Keratinocyte (primary cell): ENCODE measurements around the gene TATDN2.

Experiments used
- EZH2 ChIP-seq: IDR thresholded peaks from one replicate; pipeline ENCODE4 v1.6.1; 2012; ENCODE audit warnings: inconsistent platforms, mild to moderate bottlenecking, low read length, moderate library complexity
- TF ChIP-seq, protein P1 (sequence below), 3 experiments: IDR thresholded peaks in 1 of 3; conservative IDR thresholded peaks in 1 of 3; optimal IDR thresholded peaks in 1 of 3; 2 replicates in 2 of 3; 3 replicates in 1 of 3; pipeline versions ENCODE3 to v1.5.1; 2011; ENCODE audit warnings: low read length in 3 of 3, mild to moderate bottlenecking in 3 of 3, moderate library complexity in 2 of 3, control low read depth in 1 of 3, inconsistent platforms in 1 of 3; ENCODE audit not compliant: insufficient read depth in 2 of 3; ENCODE audit errors: extremely low read depth in 1 of 3

DNA sequence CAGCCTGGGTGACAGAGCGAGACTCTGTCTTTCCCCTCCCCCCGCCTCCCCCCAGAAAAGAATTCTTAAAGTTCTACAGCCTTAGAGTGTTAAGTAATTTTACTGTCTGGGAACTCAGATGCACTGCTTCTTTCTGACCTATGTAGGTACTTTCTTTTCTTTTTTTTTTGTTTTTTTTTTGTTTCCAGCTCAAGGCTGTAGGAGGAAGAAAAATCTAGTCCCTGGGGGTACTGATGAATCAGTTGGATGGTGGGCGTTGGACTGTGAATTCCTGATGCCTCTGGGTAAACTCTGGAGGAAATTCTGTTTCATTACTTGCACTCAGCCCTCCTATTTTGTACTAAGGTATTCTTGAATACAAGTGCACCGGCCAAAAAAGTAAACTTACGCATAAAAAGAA lies 33.7 kb downstream of the TATDN2 start:
- no peak for TF ChIP-seq EZH2
- TF ChIP-seq, protein P1, sequence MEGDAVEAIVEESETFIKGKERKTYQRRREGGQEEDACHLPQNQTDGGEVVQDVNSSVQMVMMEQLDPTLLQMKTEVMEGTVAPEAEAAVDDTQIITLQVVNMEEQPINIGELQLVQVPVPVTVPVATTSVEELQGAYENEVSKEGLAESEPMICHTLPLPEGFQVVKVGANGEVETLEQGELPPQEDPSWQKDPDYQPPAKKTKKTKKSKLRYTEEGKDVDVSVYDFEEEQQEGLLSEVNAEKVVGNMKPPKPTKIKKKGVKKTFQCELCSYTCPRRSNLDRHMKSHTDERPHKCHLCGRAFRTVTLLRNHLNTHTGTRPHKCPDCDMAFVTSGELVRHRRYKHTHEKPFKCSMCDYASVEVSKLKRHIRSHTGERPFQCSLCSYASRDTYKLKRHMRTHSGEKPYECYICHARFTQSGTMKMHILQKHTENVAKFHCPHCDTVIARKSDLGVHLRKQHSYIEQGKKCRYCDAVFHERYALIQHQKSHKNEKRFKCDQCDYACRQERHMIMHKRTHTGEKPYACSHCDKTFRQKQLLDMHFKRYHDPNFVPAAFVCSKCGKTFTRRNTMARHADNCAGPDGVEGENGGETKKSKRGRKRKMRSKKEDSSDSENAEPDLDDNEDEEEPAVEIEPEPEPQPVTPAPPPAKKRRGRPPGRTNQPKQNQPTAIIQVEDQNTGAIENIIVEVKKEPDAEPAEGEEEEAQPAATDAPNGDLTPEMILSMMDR (optimal IDR thresholded peaks at IDR 0.05 in 1 of 3, IDR thresholded peaks at IDR 0.05 in 1 of 3, conservative IDR thresholded peaks at IDR 0.05 in 1 of 3; ENCODE audit: extremely low read depth in 1 of 3, insufficient read depth in 2 of 3, low read length in 3 of 3): no peak
